ENCODE data around the gene P2RY12.

P2RY12 gene

DNA sequence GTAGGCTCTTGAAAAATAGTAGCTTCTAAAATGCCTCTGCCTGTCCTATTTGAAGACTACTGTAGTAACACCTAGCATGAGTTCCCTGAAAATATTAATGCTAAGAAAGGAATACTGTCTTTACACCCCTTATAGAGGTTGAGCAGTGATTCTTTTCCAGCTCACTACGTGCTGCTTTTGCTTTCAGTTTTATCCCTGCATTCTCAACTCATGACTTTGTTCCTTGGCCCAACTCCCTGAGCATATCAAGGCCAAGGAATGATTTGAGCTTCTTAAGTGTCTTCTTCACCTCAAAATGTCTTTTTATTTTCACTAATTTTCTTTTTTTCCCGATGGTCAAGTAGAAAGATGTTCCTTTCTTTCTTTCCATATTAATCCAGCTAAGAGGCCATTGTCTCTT, 38.7 kb downstream of the P2RY12 start:
- peak; percentile 62 for DNase-seq (ENCODE audit: low read depth)
- no peak for TF ChIP-seq CTCF (IDR thresholded peaks at IDR 0.05; ENCODE audit: low read length, missing control alignments)

GRCh38 chr3:151331696-151332095, 52.9 kb downstream of the P2RY12 start:
- no peak overlapping the region for H3K4me3 ChIP-seq (replicated peaks; ENCODE audit: low read depth, low read length)
- no peak for DNase-seq (ENCODE audit: low read depth)
- no peak for TF ChIP-seq CTCF (IDR thresholded peaks at IDR 0.05; ENCODE audit: low read length, missing control alignments)

More for the DNA sequence above, 38.7 kb downstream of the P2RY12 start:
- no peak overlapping the region for H3K4me3 ChIP-seq (replicated peaks; ENCODE audit: low read depth, low read length)

- DNase-seq (ENCODE audit: low read depth), result peak; percentile 46
- TF ChIP-seq CTCF (IDR thresholded peaks at IDR 0.05; ENCODE audit: low read length, missing control alignments), result no peak
- no peak overlapping the region for H3K4me3 ChIP-seq (replicated peaks; ENCODE audit: low read depth, low read length)
Observed at GRCh38 chr3:151330899-151331298, 53.7 kb downstream of the P2RY12 start.

DNA sequence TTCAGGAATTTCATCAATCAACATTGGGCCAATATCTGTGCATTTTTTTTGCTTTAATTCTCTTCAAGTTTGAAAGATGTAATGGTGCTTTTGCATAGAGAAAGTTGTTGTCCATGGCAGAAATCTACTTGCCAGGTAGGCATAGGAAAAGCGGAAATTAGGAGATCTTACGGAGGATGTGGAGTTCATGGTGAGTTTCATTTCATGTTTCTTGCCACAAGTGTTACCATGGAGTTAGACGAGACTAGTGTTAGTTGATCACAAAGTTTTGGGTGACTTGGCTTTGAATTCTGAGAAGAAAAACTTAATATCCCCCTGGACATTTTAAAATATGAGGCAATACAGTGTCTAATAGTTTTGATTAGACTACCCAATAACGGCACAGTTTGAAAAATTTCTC, 54.2 kb downstream of the P2RY12 start:
- no peak overlapping the region for H3K4me3 ChIP-seq (replicated peaks; ENCODE audit: low read depth, low read length)
- no peak for DNase-seq (ENCODE audit: low read depth)
- no peak for TF ChIP-seq CTCF (IDR thresholded peaks at IDR 0.05; ENCODE audit: low read length, missing control alignments)

DNA sequence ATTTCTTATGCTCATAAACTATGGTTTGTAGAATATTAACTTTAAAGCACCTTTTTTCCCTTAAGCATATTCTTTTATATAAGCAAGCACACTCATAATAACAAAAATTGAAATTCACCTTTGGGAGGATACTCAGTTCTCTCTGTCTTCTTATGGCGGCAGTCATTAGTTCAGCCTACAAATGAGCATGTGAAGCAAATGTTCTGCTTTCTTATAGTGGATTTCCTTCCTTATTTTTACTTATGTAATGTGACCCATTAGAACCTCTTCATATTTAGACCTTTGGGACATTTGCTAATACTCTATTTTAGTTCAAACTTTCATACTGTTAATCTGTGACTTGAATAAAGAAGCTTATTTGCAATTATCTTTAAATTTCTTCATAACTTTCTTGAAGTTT, 55.2 kb downstream of the P2RY12 start, which contains the start of gene P2RY13:
Gene P2RY13 (minus strand): TSS at position 187 of the 400 bp plus-strand sequence. CDS start 21 bp downstream, at position 166.
- no peak within 1 kb of the TSS for H3K4me3 ChIP-seq (replicated peaks; ENCODE audit: low read depth, low read length)
- TF ChIP-seq CTCF (IDR thresholded peaks at IDR 0.05; ENCODE audit: low read length, missing control alignments), result no peak
- DNase-seq (ENCODE audit: low read depth), result no peak

DNA sequence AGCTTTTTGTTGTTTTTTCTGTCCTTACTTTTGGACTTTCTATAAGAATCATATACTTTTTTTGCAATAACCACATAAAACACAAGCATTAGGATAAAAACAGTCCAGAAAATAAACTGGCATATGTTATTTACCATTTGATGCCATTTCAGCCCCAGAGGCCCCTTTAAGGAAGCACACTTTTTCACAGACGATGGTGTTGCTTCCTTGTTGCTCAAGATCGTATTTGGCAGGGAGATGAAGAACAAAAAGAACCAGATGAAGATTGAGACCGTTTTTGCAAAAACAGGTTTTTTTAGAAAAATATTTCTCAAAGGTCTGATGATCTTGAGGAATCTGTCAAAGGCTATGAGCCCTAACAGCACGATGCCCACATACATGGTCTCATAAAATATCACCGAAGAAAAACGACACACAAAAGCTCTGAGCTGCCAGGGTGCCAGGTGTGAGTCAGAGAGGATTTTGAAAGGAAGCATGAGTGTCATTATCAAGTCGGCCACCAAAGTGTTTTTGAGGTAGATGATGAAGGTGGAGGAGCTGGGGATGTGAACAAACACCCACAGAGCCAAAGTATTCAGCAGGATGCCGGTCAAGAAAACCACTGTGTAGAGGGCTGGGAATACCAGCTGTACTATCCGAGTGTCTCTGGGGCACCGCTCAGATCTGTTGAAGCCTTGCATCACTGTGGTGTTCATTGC, 56.1 kb downstream of the P2RY12 start:
- peak; percentile 47 for DNase-seq (ENCODE audit: low read depth)
- TF ChIP-seq CTCF (IDR thresholded peaks at IDR 0.05; ENCODE audit: low read length, missing control alignments), result no peak
- no peak overlapping the region for H3K4me3 ChIP-seq (replicated peaks; ENCODE audit: low read depth, low read length)
